K562 (cell line): ENCODE results near the gene RECQL5. TPM values are rescaled to one million over a fixed set of nuclear protein-coding genes. Genes with fewer than 3 reads are reported as not detected.

ENCODE experiments used
- ATAC-seq: fragments of 200-7000 bp; cut with Tn5 transposase; 3 replicates; pipeline ENCODE4 v1.9.1; 2020; ENCODE audit warnings: moderate library complexity
- BruUV-seq: library from RNA; stranded (reverse); fragments of 400-500 nt; replicated peaks from 2 replicates; lab custom pipeline; 2021; lab: Mats Ljungman, UMichigan
- CTCF ChIA-PET: fragments of 300-600 bp; formaldehyde crosslinking; extraction: SDS; loops from one replicate; lab custom pipeline; 2021; ENCODE audit warnings: low intra/inter-chr PET ratio; lab: Yijun Ruan, JAX
- POLR2A ChIA-PET: fragments of 300-600, 350-650 bp; sonication (Branson Sonifier 250); formaldehyde crosslinking; extraction: SDS; loops from one replicate; lab custom pipeline; 2021; ENCODE audit warnings: antibody characterized with exemption, inconsistent platforms; lab: Yijun Ruan, JAX
- DNase-seq, 4 experiments: peaks; one replicate each; pipeline versions ENCODE4 v3.0.0 to v3.0.0-alpha.2; 2011 to 2018; ENCODE audit warnings: low spot score in 3 of 4, mixed read lengths in 3 of 4; ENCODE audit errors: extremely low read depth in 1 of 4
- FAIRE-seq: peaks from 2 replicates; lab custom pipeline; 2011; peaks lifted over from hg19 to GRCh38; lab: Jason Lieb, UNC
- H2AFZ ChIP-seq: 2 replicates; pipeline ENCODE4 v1.6.0; 2011; ENCODE audit warnings: low read depth, low read length, control low read depth, inconsistent platforms
- H3K27ac ChIP-seq: fragments of 200-600 bp; 3 replicates; pipeline ENCODE4 v1.8.0; 2011; ENCODE audit warnings: low read depth, mild to moderate bottlenecking, control low read depth, inconsistent platforms, low read length, moderate library complexity, mixed read lengths; ENCODE audit errors: extremely low read depth
- H3K27me3 ChIP-seq, 2 experiments: fragments of 300-600 bp in 1 of 2; 2 replicates in 1 of 2; 3 replicates in 1 of 2; pipeline versions ENCODE4 v1.6.0 to v1.8.0; 2011; ENCODE audit warnings: inconsistent platforms in 2 of 2, low read length in 2 of 2, mild to moderate bottlenecking in 1 of 2, mixed read lengths in 1 of 2, moderate library complexity in 1 of 2; ENCODE audit not compliant: control insufficient read depth in 2 of 2, insufficient read depth in 2 of 2
- H3K36me3 ChIP-seq: fragments of 300-600 bp; 3 replicates; pipeline ENCODE4 v1.8.0; 2011; ENCODE audit warnings: mild to moderate bottlenecking, low read length, inconsistent platforms; ENCODE audit not compliant: control insufficient read depth, insufficient read depth
- H3K4me1 ChIP-seq, 2 experiments: fragments of 200-600 bp in 1 of 2; replicated peaks in 1 of 2; 2 replicates in 1 of 2; 3 replicates in 1 of 2; pipeline versions ENCODE4 v1.5.1 to v1.8.0; 2011; ENCODE audit warnings: inconsistent platforms in 2 of 2, low read length in 2 of 2, mild to moderate bottlenecking in 1 of 2, mixed read lengths in 1 of 2, moderate library complexity in 1 of 2; ENCODE audit not compliant: control insufficient read depth in 2 of 2, insufficient read depth in 2 of 2
- H3K4me2 ChIP-seq: 2 replicates; pipeline ENCODE4 v1.6.1; 2011; ENCODE audit warnings: low read length, control low read depth, inconsistent platforms, mixed read lengths; ENCODE audit not compliant: insufficient read depth
- H3K4me3 ChIP-seq: fragments of 200-600 bp; sonication (generic), shearing (Covaris generic); 2 replicates; pipeline ENCODE4 v1.5.1; 2016; ENCODE audit warnings: control low read depth, inconsistent platforms
- H3K79me2 ChIP-seq: fragments of 200-600 bp; 3 replicates; pipeline ENCODE4 v1.8.0; 2011; ENCODE audit warnings: low read length, inconsistent platforms; ENCODE audit not compliant: control insufficient read depth, insufficient read depth
- H3K9ac ChIP-seq, 2 experiments: 2 replicates each; pipeline versions ENCODE4 v1.6.0 to v1.6.1; 2011; ENCODE audit warnings: low read depth in 2 of 2, low read length in 2 of 2, control low read depth in 1 of 2, inconsistent platforms in 1 of 2, mild to moderate bottlenecking in 1 of 2, mixed read lengths in 1 of 2; ENCODE audit not compliant: insufficient read depth in 1 of 2
- H3K9me1 ChIP-seq: one replicate; pipeline ENCODE4 v1.6.0; 2011; ENCODE audit warnings: inconsistent platforms, mild to moderate bottlenecking, low read length, moderate library complexity; ENCODE audit not compliant: control insufficient read depth, insufficient read depth
- H3K9me3 ChIP-seq: replicated peaks from 2 replicates; pipeline ENCODE4 v1.5.1; 2011; ENCODE audit warnings: low read depth, low read length, inconsistent platforms; ENCODE audit not compliant: control insufficient read depth, insufficient read depth
- H4K20me1 ChIP-seq: replicated peaks from 2 replicates; pipeline ENCODE4 v1.6.1; 2011; ENCODE audit warnings: low read length, inconsistent platforms, mixed read lengths; ENCODE audit not compliant: control insufficient read depth, insufficient read depth
- CCNT2 ChIP-seq: IDR thresholded peaks from 2 replicates; pipeline ENCODE4 v1.6.1; 2011; ENCODE audit warnings: borderline replicate concordance, low read depth, mild to moderate bottlenecking, moderate library complexity, mixed read lengths, low read length; ENCODE audit not compliant: insufficient read length; ENCODE audit errors: extremely low read depth
- CREB1 ChIP-seq, 2 experiments: sonication (generic) in 1 of 2; formaldehyde crosslinking in 1 of 2; IDR thresholded peaks; 2 replicates each; pipeline versions ENCODE4 v1.6.1 to v1.8.0; 2012 to 2022; ENCODE audit warnings: inconsistent platforms in 1 of 2, mild to moderate bottlenecking in 1 of 2, missing genetic modification reagents in 1 of 2, moderate library complexity in 1 of 2
- DNMT1 ChIP-seq: fragments of 450-650 bp; IDR thresholded peaks from 2 replicates; pipeline ENCODE4 v1.6.1; 2016; ENCODE audit warnings: antibody characterized with exemption, mild to moderate bottlenecking
- HIVEP1 ChIP-seq: fragments of 250-450 bp; sonication (Bioruptor Pico); IDR thresholded peaks from 2 replicates; pipeline ENCODE4 v1.4.0; 2020; ENCODE audit warnings: mild to moderate bottlenecking
- LCOR ChIP-seq: sonication (generic); formaldehyde crosslinking; IDR thresholded peaks from 2 replicates; pipeline ENCODE4 v1.8.0; 2022; ENCODE audit warnings: mild to moderate bottlenecking, missing genetic modification reagents
- NR0B1 ChIP-seq: fragments of 450-650 bp; IDR thresholded peaks from one replicate; pipeline ENCODE4 v1.6.1; 2018; ENCODE audit warnings: mild to moderate bottlenecking, moderate library complexity; ENCODE audit not compliant: partially characterized antibody
- TCF15 ChIP-seq: fragments of 250-450 bp; sonication (Bioruptor Pico); IDR thresholded peaks from 2 replicates; pipeline ENCODE4 v1.8.0; 2022; ENCODE audit warnings: moderate library complexity, mild to moderate bottlenecking, inconsistent platforms
- TCF3 ChIP-seq: sonication (generic); formaldehyde crosslinking; IDR thresholded peaks from 2 replicates; pipeline ENCODE4 v1.4.0; 2020; ENCODE audit warnings: mild to moderate bottlenecking, missing genetic modification reagents
- ZNF436 ChIP-seq: fragments of 250-450, 450-650 bp; sonication (Bioruptor Pico); formaldehyde crosslinking; IDR thresholded peaks from 2 replicates; pipeline ENCODE4 v1.7.0; 2020; ENCODE audit warnings: mild to moderate bottlenecking
- WGBS: fragments of 100-300 bp; shearing (Covaris generic); methylation state at CpG from one replicate; pipeline ENCODE4 v1.1.6; 2016; ENCODE audit warnings: low coverage, mixed read lengths; ENCODE audit not compliant: insufficient coverage; ENCODE audit errors: missing lambda C conversion rate; 5-methylcytosine and 5-hydroxymethylcytosine counted together
- in situ Hi-C: fragments of 300-500 bp; cut with MboI; formaldehyde crosslinking; loops from 4 replicates; pipeline ENCODE4 v1.15.0; 2018; ENCODE audit warnings: inconsistent platforms, mixed read lengths
- intact Hi-C: fragments of 100-400 bp; cut with micrococcal nuclease; formaldehyde crosslinking; loops from 2 replicates; pipeline ENCODE4 v1.14.2; 2022
- polyA plus RNA-seq, 8 experiments: library from polyadenylated mRNA; depleted of rRNA in 4 of 8; stranded (reverse) in 5 of 8; unstranded in 3 of 8; fragments of >200 nt; fragmentation: Nextera tagmentation in 2 of 8; fragmentation: Illumina TruSeq in 1 of 8; extraction: Ambion mirVana in 2 of 8; extraction: Trizol in 1 of 8; gene quantifications; 2 replicates each; pipeline versions ENCODE4 v1.2.1 to v1.2.3, GENCODE V29; 2011 to 2014; ENCODE audit warnings: inconsistent platforms in 1 of 8, missing spikeins in 1 of 8
- total RNA-seq, 7 experiments: library from RNA; depleted of rRNA in 6 of 7; stranded (reverse); fragments of >200 nt in 6 of 7; fragmentation: Illumina TruSeq in 2 of 7; extraction: Trizol in 2 of 7; gene quantifications; 2 replicates each; pipeline versions ENCODE4 v1.2.1 to v1.2.3, GENCODE V29; 2011 to 2021; ENCODE audit warnings: low replicate concordance in 1 of 7
- TF ChIP-seq, protein P1 (sequence below): sonication (generic); formaldehyde crosslinking; IDR thresholded peaks from 2 replicates; pipeline ENCODE4 v1.4.0; 2020; ENCODE audit warnings: mild to moderate bottlenecking, missing genetic modification reagents

RECQL5 gene
- total and polyA plus RNA-seq, 9 of the 15 experiments (the other 6 are each of a cell fraction or from before 2014, with no cell fraction given) = 4.1 to 34.8 (median 16.4) TPM

DNA sequence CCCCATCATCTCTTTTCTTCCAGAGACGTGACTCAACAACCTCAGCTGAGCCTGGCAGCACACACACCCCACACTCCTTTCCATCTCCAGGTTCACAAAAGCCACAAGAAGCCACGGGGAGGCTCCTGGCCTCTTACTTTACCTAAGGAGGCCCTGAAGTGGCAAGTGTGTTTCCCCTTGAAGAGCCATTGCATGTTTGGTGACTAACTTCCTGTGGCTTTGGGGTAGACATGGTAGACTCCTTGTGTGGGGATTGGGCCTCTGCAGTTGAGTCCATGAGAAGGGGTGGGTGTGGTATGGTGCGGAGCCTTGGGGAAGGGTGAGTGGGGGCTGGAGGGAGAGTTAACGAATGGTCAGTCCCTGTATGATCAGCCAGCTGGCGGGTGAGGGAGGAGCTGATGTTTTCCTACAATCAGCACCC lies 24.4 kb upstream of the RECQL5 start:
- intact Hi-C loops = no loop called here
- in situ Hi-C loops = no loop called here
- DNase-seq (no peak), FAIRE-seq (no peak), ATAC-seq (no peak)
- WGBS = 84% methylated on average over 5 of the region's 5 CpGs
- Histone ChIP-seq H3K4me2 (no peak overlapping the region), H3K4me1 (no peaks in the 10 kb centered on the region; a peak in 1 of 5 replicates), H2AFZ (no peak overlapping the region), H3K9me1 (peaks cover 5% of the 10 kb centered on the region), H3K36me3 (peaks cover 74% of the 10 kb centered on the region), H3K9ac (no peak overlapping the region), H3K79me2 (peaks cover 18% of the 10 kb centered on the region; the same call in 2 of the 3 replicates), H4K20me1 (0 out of 2 replicates have a peak, but pooled peaks cover 15% of the 10 kb centered on the region), H3K27me3 (no peaks in the 10 kb centered on the region), H3K27ac (no peak overlapping the region), H3K4me3 (no peak overlapping the region), H3K9me3 (no peaks in the 10 kb centered on the region)
- no TSS peak for BruUV-seq
- ChIA-PET POLR2A (no interaction called here), CTCF (no interaction called here)
- no peak for TF ChIP-seq TCF15 (CRISPR knock-in tag)
- TF ChIP-seq ZNF436 = no peak
- no peak for TF ChIP-seq TCF3 (CRISPR knock-in tag)
- TF ChIP-seq, protein P1, sequence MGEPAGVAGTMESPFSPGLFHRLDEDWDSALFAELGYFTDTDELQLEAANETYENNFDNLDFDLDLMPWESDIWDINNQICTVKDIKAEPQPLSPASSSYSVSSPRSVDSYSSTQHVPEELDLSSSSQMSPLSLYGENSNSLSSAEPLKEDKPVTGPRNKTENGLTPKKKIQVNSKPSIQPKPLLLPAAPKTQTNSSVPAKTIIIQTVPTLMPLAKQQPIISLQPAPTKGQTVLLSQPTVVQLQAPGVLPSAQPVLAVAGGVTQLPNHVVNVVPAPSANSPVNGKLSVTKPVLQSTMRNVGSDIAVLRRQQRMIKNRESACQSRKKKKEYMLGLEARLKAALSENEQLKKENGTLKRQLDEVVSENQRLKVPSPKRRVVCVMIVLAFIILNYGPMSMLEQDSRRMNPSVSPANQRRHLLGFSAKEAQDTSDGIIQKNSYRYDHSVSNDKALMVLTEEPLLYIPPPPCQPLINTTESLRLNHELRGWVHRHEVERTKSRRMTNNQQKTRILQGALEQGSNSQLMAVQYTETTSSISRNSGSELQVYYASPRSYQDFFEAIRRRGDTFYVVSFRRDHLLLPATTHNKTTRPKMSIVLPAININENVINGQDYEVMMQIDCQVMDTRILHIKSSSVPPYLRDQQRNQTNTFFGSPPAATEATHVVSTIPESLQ (CRISPR knock-in tag) = no peak
- no peak for TF ChIP-seq DNMT1
- no peak for TF ChIP-seq LCOR (CRISPR knock-in tag)
- no peak for TF ChIP-seq NR0B1
- no peak for TF ChIP-seq CREB1 (IDR thresholded peaks at IDR 0.05)
- no peak for TF ChIP-seq CREB1 (CRISPR knock-in tag; IDR thresholded peaks at IDR 0.05)
- TF ChIP-seq HIVEP1 (CRISPR knock-in tag) = no peak
- TF ChIP-seq CCNT2 = no peak
